COLO829 (cell line): ENCODE results near the gene CXCR3.
"Not testable (repeated sequence)": the region's sequence is repeated elsewhere in the genome, so short reads cannot be mapped to it uniquely, and the experiment has no call there.

Experiments used
- DNase-seq: peaks from one replicate; pipeline ENCODE4 v3.0.0; 2012; ENCODE audit warnings: low spot score

CXCR3 gene

DNA sequence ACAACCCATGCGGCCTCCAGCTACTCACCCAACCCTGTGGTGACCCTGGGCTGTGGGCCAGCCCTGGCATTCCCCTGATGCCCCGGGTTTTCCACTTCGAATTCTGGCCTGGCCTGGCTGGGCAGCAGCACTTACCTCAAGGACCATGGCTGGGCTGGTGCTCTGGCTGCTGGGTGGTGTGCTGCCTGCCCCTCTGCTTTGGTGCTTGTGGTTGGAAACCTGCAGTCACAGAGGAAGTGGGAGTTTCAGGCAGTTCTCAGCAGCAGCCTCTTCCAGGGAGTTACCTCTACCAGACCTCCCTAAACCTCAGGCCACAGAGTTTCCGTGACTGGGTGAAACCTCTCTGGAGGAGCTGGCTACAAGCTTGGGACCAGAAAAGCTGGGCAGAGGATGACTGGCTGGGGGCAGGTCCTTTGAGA is at the start of gene CXCR3:
Gene CXCR3 (minus strand): TSS at position 209 of the 419 bp plus-strand sequence. CDS start 62 bp downstream, at position 147.
- no peak for DNase-seq

DNA sequence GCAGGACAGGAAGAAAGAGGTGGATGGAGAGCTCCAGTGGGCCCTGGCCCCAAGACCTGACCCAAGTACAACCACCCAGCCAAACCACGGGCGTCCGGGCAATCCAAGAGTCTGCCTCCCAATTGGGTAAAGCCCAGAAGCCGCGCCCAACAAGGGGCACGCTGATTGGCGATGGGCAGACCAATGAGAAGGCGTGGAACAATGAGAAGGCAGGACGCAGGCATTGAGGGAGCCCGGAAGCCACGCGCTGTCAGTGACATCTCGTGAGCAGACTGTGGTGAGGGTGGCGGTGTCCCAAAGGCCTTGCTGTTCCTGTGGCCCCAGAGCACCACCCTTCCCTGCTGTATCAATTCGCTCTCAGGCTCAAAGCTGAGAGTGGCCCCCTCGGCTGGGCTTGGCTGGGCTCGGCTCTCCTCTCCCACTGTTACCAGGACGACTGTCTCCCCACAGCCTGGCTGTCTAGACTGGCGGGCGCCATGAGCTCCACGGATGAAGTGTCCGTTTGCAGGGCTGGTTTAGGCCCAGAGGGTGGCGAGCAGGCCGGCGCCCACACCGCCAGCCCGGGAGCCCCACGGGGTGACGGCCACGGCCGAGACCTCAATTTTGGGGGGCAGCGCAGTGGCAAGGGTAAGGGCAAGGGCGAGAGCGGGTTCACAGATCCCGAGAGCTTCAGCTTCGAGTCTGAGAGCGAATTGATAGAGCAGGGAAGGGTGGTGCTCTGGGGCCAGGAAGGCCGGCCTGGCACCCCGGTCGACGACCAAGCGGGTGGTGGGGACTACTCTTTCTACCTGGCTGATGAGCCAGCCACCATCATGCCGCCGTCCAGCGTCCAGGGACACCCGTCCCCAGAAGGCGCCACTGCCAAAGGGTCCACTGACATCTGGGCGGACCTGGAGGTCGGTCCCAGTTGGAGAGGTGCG is 49.3 kb upstream of the CXCR3 start, which contains the start of gene LOC101059915:
Gene LOC101059915 (plus strand): TSS at position 219 of the 920 bp plus-strand sequence.
- no peak for DNase-seq

DNA sequence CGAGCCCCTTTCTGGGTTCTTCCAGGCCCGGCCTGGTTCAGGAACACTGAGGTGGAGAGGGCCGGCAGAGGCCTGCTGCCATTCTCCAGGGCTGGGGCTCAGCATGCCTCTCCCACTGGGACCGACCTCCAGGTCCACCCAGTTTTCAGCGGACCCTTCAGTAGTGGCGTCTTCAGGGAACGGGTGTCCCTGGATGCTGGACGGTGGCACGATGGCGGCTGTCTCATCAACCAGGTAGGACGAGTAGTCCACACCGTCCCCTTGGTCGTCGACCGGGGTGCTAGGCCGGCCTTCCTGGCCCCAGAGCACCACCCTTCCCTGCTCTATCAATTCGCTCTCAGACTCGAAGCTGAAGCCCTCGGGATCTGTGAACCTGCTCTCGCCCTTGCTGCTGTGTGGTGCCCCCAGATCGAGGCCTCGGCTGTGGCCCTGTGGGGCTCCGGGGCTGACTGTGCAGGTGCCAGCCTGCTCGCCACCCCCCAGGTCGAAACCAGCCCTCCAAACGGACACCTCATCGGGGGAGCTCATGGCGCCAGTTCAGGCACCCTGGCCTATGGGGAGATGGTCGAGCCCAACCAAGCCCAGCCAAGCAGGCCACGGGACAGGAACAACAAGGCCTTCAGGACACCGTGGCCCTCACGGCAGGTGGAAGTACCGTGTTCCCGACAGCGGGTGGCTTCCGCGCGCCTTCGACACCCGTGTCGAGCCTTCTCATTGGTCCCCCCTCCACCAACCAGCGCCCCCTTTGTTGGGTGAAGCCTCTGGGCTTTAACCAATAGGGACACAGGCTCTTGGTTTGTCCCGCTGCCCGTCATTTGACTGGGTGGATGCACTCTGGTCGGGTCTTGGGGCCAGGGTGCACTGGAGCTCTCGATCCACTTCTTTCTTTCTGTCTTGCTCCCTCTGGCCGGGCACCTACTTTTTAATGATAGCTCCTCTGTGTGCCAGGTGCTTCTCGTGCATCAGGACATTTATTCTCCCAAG is 48.2 kb upstream of the CXCR3 start:
- DNase-seq: no peak

DNA sequence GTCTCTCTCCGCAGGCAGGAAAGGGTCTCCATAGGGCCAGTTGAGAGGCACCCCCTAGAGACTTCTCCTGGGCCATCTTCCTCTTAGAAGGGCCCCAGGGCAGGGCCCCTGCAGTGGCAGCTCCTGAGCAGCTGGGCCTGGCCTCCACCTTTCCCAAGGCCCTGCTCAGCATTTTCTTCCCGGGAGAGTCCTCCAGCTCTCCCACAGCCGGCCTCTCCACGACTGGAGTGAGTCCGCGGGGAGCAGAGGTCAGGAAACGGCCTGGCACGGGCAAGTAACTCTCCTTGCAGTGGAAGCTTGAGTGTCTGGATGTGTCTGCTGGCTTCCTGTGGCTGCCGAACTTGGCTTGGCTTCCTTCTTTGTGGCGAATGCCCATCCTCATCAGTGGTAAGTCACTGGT is 47.4 kb upstream of the CXCR3 start:
- DNase-seq: no peak

DNA sequence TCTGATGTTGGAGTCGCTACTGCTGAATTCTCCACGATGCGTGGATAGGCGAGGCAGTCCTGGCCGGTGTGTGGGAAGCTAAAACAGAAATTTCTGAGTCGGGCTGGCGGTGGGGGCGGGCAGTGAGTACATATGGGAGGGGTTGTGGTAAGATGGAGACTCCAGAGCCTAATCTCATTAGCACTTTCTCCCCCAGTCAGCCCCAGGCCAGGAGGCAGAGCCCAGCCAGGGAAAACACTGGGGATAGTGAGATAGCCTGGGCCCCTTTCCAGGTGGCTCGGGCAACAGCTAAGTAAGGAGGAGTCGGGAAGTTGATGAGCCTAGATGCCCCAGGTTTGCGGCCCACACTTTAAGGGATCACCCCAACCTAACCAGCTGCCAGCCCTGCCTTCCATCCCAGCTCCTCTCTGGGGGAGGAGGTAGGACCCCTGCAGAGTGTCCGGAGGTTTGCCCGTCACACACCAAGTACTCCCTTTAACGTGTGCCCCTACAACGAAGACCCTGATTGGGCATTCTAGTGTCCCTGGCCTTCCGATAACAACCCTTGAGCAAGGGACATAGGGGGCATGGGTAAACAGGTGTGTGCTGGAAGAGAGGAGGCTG is 46.7 kb upstream of the CXCR3 start:
- DNase-seq: no peak

DNA sequence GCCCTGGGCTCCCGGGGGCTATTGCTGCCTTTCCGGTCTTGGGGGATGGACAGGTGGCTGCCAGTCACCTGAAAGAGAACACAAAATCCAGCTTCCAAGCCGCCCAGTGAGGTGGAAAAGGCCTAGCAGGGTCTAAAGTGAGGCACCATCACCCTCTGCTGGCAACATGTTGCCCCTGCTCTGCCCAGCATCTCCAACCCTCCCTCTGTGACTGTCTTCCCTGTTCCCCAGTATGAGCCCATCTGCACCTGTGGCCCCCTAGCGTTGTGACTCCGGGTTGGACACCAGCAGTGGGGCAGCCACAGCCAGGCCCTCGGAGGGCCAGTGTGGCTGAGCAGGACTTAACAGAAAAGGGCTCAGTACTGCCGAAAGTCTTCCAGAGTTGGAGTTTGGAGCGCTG is 45.9 kb upstream of the CXCR3 start:
- DNase-seq: peak; percentile 19

DNA sequence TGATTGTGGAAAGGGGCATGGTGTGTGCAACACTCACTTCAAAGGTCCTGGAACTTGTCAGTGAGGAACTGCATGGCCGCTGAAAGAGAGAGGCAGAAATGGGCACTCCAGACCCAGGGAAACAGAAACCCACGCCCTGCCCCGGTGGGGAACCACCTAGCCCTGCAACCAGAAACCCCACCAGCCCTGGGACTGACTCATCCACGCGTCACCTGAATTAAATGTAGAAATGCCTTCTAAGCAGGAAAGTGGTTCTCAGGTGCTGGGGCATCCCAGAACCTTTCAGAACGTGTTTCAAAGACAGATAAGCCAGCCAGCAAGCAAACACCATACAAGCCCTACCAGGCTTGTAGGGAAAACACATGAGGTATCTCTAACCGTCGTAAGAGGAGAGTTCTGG is 44.9 kb upstream of the CXCR3 start:
- not testable (repeated sequence) for DNase-seq

DNA sequence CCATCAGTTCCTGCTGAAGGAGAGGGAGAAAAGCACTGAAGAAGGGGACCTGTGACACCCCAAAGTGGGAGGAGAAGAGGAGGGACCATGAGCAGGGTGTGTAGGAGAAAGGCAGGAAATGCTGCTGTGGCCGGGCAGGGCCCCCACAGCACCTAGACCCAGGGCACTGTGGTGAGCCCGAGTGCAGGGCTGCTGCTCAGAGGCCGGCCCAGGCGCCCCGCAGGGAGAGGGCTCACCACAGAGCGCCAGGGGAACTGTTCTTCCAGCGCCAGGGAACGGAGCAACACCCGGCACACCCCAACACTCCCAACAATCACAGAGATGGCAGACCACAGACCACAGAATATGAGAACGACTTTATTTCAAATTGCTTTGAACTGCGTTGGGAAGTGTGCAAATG is 44.3 kb upstream of the CXCR3 start:
- not testable (repeated sequence) for DNase-seq

DNA sequence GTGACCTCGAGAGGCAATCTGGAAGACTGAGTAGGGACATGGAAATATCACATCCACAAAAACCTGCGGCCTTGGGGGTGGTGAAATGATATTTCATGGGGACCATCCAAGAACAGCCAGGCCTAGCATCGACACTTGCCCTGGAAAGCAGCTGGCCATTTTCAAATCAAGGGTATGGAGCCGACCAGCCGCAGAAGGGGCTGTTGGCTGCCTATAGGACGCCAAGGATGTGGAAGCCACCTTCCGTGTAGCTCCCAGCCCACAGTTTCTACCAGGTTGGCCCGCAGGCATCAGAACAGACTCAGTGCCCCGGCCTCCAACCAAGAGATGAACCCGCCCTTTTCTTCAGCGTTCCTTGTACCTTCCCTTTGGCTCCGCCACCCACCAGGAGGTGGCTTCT is 43.6 kb upstream of the CXCR3 start:
- DNase-seq: no peak

DNA sequence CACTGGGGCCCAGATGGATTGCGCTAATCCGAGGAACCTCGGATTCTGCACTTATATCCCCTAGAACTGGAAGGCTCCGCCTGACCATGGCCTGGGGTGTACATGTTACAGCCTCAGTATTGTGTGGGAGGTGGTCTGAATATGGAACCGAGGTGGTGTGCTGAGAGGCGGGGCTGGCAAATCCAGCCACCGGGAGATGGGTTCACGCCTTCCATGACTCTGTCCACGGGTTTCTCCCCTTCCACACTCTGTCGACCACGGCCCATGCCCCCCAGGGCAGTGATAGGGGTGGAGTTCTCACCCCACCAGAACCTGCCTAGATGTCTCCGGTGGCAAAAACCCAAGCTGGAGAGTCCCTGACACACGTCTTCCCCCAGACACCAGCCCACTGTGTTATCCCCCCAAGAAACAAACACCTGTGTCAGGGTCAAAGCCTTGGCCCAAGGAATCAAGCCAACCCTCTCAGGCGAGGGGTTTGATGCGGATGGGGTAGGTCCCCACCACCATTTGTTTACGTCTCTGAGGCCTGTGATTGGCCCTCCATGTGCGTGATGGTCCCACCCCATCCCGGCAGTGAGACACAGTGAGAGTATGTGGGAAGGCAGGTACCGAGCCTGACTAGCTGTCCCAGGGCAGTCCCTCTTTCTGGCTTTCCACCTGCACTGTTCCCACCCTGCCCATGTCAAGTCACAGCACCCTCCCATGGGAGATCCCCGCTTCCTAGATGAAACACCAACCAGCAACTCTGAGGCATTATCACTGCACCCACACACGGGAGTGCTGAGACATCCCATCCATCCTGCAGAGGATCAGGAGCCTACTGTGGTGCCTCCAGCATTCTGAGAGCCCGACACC is 42.5 kb upstream of the CXCR3 start:
- DNase-seq: no peak

DNA sequence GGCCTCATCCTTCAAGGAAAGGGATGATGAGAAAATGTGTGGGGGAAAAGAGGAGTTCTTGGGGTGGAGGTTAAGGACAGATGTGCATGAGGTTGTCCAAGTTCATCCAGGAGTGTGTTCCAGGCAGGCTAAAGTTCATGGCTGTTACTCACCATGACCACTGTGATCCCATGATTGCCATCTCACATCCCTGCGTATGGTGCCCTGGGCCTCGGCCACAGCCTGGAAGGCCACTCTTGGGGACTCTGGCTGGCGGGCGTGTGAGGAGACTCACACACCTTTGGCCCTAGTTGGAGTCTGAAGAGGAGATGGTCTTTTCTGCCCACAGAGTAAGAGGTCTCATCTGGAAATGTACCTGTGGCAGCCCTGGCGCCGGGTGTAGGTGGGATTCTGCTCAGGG is 41.6 kb upstream of the CXCR3 start:
- no peak for DNase-seq

DNA sequence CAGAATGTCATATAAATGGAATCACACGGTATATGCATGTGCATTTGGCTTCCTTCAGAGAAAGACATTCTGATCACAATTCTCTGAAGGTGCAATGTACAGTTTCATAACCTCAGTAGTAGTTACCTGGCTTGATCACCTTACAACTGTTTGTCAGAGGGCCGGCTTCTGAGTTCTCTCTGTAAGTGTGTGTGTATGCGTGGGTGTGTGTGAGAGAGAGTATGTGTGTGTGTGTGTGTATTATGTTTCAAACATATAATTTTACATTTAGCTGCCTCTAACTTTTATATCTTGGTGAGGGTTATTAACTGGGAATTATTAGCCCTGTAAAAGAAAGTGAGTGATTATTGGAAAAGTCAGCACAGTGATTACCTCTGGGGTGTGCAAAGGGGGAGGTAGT is 41.0 kb upstream of the CXCR3 start:
- DNase-seq: no peak

DNA sequence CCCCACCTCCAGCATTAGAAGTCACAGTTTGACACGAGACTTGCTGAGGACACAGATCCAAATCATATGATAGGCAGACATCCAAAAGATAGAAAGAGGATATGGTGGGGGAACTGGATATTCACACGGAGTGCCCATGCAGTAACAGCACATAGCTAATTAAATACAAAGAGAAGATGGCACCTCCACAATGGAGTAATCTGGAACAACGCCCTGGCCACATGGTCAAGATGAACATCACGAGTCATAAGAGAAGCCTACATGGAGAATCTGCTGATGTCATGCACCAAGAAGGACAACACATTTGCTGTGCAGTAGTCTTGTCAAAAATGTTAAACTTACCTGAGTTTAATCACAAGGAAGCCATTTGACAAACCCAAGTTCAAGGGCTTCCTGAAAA is 39.0 kb upstream of the CXCR3 start:
- no peak for DNase-seq

DNA sequence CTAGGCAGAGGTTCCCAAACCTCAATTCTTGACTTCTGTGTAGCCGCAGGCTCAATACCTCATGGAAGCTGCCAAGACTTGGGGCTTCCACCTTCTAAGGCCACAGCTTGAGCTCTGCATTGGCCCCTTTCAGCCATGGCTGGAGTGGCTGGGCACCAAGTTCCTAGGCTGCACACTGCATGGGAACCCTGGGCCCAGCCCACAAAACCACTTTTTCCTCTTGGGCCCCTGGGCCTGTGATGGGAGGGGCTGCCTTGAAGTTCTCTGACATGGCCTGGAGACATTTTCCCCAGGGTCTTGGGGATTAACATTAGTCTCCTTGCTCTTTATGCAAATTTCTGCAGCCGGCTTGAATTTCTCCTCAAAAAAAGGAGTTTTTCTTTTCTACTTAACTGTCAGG is 35.0 kb upstream of the CXCR3 start:
- no peak for DNase-seq

DNA sequence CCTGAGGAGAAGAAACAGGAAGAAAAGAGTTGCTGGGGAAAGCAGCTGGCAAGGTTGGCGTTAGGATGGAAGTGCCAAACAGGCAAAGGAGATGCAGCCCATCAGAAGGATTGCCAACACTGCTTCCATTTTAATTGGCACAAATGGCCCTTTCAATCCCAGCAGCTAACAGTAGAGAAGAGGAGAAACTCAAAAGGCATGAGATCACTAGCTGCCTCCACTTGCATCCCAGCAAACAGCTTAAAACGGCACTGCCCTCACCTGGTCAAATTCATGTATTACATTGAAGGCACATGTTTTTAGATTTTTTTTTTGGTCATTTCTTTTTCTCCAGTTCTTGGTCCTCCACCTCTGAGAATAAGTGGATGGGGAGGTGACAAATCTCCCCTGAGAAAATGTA is 34.1 kb upstream of the CXCR3 start:
- peak; percentile 35 for DNase-seq

DNA sequence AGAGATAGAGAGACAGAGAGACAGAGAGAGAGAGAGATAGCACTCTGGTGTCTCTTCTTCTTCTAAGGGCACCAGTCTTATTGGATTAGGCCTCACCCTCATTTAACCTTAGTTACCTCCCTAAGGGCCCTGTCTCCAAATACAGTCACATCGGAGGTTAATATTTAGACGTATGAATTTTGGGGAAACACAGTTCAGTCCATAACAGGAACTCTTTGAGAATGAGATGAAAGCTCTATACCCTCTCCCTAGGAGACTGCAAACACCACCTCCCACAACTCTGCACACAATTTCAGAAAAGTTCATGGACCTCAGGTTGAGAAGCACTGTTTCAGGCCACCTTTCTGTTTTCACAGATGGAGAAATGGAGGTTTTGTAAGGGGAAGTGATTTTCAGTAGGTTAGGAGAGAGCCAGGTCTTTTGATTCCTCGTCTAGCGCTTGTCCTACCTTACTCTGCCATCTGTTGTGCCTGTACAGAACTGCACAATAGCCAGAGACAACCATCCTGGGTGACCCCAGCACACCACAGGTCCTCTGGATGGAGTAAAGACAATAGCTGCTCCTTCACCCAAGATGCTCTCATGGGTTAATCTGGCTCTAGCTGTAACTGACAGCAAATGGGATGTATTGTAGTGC is 32.1 kb upstream of the CXCR3 start:
- DNase-seq: no peak

DNA sequence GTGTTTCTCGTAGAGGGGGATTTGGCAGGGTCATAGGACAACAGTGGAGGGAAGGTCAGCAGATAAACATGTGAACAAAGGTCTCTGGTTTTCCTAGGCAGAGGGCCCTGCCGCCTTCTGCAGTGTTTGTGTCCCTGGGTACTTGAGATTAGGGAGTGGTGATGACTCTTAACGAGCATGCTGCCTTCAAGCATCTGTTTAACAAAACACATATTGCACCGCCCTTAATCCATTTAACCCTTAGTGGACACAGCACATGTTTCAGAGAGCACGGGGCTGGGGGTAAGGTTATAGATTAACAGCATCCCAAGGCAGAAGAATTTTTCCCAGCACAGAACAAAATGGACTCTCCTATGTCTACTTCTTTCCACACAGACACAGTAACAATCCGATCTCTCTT is 26.1 kb upstream of the CXCR3 start:
- not testable (repeated sequence) for DNase-seq

DNA sequence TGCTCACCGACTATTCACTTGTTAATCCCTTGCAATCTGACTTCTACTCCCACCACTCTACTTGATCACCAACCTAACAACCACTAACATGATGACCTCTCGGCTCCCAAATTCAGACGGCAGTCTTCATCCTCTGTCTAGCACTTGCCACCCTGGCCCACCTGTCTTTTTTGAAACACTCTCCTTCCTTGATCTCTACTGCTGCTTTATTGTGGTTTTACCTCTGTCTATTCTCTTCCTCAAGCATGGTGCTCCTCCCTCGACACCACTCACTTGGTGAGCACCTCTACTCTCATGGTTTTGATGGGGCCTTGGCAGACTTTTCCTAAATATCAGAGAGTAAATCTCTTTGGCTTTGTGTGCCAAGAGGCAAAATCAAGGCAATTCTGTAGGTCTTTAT is 21.7 kb upstream of the CXCR3 start:
- DNase-seq: no peak

DNA sequence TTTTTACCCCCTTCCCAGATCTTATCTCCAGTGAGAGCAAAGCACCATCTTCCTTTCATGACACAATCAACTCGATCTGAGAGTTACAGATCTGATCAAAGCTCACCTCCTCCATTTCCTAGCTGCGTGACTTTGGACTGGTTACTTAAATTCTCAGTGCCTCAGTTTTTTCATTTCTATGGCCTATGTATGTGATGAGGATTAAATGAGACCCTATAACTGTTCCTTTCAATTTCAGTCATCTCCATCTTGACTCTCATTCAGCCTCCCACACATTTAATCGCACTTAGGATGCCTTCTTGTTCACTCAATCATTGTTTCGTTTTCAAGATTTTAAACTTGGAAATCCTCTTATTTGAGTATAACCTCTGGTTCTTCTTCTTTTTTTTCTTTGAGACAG is 20.1 kb upstream of the CXCR3 start:
- no peak for DNase-seq

DNA sequence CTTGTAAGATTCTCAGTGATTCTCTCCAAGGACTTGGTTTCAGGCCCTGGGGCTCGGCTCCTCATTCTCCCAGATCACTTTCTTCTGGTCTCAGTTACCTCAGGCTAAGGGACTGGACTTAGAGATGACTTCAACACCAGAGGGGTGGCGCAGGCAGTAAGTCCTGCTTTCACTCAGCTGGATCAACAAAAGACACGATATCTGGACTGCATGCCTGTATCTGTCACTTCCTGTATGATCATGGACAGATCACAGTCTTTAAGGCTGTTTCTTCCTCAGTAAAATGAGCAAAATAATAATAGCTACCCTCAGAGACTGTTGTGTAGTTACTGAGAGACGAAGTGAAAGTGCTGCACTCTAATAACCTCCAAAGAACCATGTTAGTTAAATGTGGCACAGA is 19.5 kb upstream of the CXCR3 start:
- no peak for DNase-seq

DNA sequence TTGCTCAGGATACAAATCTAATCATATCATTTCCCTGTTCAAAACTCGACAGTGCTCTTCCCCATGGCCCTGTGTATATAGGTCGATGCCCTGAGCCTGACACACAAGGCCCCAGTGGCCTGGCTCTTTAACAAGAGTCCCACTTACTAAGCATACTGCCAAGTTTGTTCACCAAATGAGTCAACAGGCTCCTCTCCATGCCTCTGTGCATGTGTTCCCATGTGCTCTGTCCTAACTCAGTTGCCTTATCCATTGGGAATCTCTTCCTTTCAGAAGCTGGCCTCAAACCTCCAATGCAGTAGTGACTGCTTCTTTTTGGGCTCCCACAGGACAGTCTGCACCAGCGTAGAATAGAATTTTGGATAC is 18.9 kb upstream of the CXCR3 start:
- DNase-seq: no peak
